Lower leg skin (tissue), 3 donors: Measurements from ENCODE around the gene CCDC127.

Experiments used
- CTCF ChIP-seq, 3 donors: fragments of 450-650 bp; IDR thresholded peaks; one replicate each; pipeline ENCODE4 v1.5.1; 2016; ENCODE audit warnings: antibody characterized with exemption in 3 of 3, mild to moderate bottlenecking in 3 of 3, moderate library complexity in 2 of 3
- POLR2A ChIP-seq, 2 donors: fragments of 450-650 bp; IDR thresholded peaks; one replicate each; pipeline ENCODE4 v1.6.1; 2016 to 2017; ENCODE audit warnings: antibody characterized with exemption in 2 of 2, mild to moderate bottlenecking in 1 of 2, moderate library complexity in 1 of 2

- no peak for TF ChIP-seq CTCF (IDR thresholded peaks at IDR 0.05)
- TF ChIP-seq POLR2A (IDR thresholded peaks at IDR 0.05) = no peak
Observed at GRCh38 chr5:154826-155225, 63.1 kb downstream of the CCDC127 start.
